Muscle of leg (tissue), 11 donors: Measurements from ENCODE around the gene ZNF605. TPM values are rescaled to one million over a fixed set of nuclear protein-coding genes. Genes with fewer than 3 reads are reported as not detected.
"Not testable (repeated sequence)": the region's sequence is repeated elsewhere in the genome, so short reads cannot be mapped to it uniquely, and the experiment has no call there.

Experiments used
- DNase-seq: peaks from one replicate; pipeline ENCODE4 v3.0.0; 2013
- H3K27ac ChIP-seq: one replicate; pipeline ENCODE4 v1.5.1; 2013; ENCODE audit warnings: mild to moderate bottlenecking, low read length, control low read depth
- H3K27me3 ChIP-seq: one replicate; pipeline ENCODE4 v1.6.1; 2013; ENCODE audit warnings: low read length; ENCODE audit not compliant: control insufficient read depth, insufficient read depth
- H3K36me3 ChIP-seq: one replicate; pipeline ENCODE4 v1.6.1; 2013; ENCODE audit warnings: low read length; ENCODE audit not compliant: control insufficient read depth, insufficient read depth
- H3K4me1 ChIP-seq: one replicate; pipeline ENCODE4 v1.6.1; 2013; ENCODE audit warnings: low read length; ENCODE audit not compliant: control insufficient read depth, insufficient read depth
- H3K4me3 ChIP-seq: one replicate; pipeline ENCODE4 v1.5.1; 2013; ENCODE audit warnings: low read length, control low read depth
- H3K9me3 ChIP-seq: replicated peaks from 2 replicates; pipeline ENCODE4 v1.6.1; 2013; ENCODE audit warnings: low read depth, low read length; ENCODE audit not compliant: control insufficient read depth
- WGBS: methylation state at CpG from one replicate; pipeline ENCODE4 v1.1.5; 2013; ENCODE audit warnings: missing lambda C conversion rate; ENCODE audit not compliant: insufficient coverage; 5-methylcytosine and 5-hydroxymethylcytosine counted together
- polyA plus RNA-seq, 8 donors: library from polyadenylated mRNA; unstranded; fragments of 120-200 nt; gene quantifications; one replicate each; pipeline versions ENCODE4 v1.2.1 to v1.2.3, GENCODE V29; 2013; ENCODE audit warnings: inconsistent platforms in 1 of 8, low replicate concordance in 1 of 8; ENCODE audit not compliant: insufficient read length in 8 of 8, insufficient read depth in 1 of 8
- total RNA-seq: library from RNA; stranded (reverse); fragments of 120-200 nt; gene quantifications from one replicate; pipeline ENCODE4 v1.2.4, GENCODE V29; 2013

The ZNF605 gene
- total and polyA plus RNA-seq, 9 donors, result 8.6 to 14.9 (median 11.0) TPM

DNA sequence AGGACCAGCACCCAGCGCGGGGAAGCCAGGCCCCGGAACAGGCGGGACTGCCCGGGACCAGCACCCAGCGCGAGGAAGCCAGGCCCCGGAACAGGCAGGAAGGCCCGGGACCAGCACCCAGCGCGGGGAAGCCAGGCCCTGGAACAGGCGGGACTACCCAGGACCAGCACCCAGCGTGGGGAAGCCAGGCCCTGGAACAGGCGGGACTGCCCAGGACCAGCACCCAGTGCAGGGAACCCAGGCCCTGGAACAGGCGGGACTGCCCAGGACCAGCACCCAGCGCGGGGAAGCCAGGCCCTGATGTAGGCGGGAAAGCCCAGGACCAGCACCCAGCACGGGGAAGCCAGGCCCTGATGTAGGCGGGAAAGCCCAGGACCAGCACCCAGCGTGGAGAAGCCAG, 81.5 kb downstream of the ZNF605 start:
- DNase-seq, H3K27ac ChIP-seq, H3K4me1 ChIP-seq, H3K4me3 ChIP-seq, H3K9me3 ChIP-seq, H3K27me3 ChIP-seq: not testable (repeated sequence)
- peaks cover 57% of the 10 kb centered on the region for H3K36me3 ChIP-seq
- 97% methylated on average over 21 of the region's 21 CpGs for WGBS

DNA sequence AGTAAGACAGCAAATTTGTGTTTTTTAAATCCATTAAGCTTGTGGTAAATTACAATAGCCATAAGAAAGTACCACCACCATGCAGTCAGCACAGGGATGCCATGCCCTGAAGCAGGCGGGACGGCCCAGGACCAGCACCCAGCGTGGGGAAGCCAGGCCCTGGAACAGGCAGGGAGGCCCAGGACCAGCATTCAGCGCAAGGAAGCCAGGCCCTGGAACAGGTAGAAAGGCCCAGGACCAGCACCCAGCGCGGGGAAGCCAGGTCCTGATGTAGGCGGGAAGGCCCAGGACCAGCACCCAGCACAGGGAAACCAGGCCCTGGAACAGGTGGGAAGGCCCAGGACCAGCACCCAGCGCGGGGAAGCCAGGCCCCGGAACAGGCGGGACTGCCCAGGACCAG, 81.9 kb downstream of the ZNF605 start:
- H3K27ac ChIP-seq, result no peak overlapping the region
- 96% methylated on average over 11 of the region's 11 CpGs for WGBS
- H3K9me3 ChIP-seq, result no peaks in the 10 kb centered on the region
- H3K27me3 ChIP-seq, result no peaks in the 10 kb centered on the region
- H3K4me1 ChIP-seq, result no peaks in the 10 kb centered on the region
- H3K4me3 ChIP-seq, result no peak overlapping the region
- H3K36me3 ChIP-seq, result peaks cover 62% of the 10 kb centered on the region
- no peak for DNase-seq

DNA sequence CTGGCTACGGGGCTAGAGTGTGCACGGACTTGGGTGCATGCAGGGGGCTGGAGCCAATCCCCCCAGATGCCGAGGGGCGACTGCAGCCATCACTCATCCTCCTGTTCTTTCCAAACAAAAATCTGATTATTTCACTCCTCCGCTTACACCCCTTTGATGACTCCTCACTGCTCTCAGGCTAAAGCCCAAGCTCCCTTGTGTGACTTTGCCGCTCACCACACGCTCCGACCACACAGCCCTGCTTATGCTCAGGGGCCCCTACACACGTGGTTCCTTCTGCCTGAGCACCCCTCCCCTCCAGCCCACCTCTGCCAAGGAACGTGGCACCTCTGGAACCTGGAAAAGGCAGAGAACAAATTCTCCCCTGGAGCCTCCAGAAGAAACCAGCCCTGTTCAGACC, 82.4 kb downstream of the ZNF605 start:
- peaks cover 62% of the 10 kb centered on the region for H3K36me3 ChIP-seq

DNA sequence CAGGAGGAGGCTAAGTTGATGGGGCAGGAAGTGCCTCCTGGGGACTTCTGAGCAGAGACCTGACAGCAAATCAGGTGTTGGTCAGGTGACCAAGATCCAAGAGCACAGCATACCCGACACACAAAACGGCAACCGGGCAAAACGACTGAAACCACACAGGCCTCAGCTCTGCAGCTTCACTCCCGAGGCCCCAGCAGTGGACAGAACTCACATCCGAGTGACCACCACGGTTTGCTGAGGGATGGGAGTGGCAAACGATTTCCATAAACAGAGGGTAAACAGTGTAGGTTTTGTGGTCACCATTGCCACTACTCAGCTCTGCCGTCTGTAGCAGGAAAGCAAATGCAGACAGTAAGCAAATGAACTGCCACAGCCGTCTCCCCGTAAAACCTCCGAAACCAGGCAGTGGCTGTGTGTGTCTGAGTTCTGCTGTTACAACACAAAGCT, 83.1 kb downstream of the ZNF605 start:
- H3K4me3 ChIP-seq, result no peak overlapping the region
- peaks cover 61% of the 10 kb centered on the region for H3K36me3 ChIP-seq
- 84% methylated on average over 7 of the region's 12 CpGs for WGBS
- no peak for DNase-seq
- no peaks in the 10 kb centered on the region for H3K4me1 ChIP-seq
- no peak overlapping the region for H3K27ac ChIP-seq
- no peaks in the 10 kb centered on the region for H3K27me3 ChIP-seq
- H3K9me3 ChIP-seq, result no peaks in the 10 kb centered on the region

More for the DNA sequence above, 82.4 kb downstream of the ZNF605 start:
- no peak overlapping the region for H3K27ac ChIP-seq
- H3K9me3 ChIP-seq, result no peaks in the 10 kb centered on the region
- 90% methylated on average over 7 of the region's 10 CpGs for WGBS
- H3K4me3 ChIP-seq, result no peak overlapping the region
- no peak for DNase-seq
- no peaks in the 10 kb centered on the region for H3K27me3 ChIP-seq
- no peaks in the 10 kb centered on the region for H3K4me1 ChIP-seq

DNA sequence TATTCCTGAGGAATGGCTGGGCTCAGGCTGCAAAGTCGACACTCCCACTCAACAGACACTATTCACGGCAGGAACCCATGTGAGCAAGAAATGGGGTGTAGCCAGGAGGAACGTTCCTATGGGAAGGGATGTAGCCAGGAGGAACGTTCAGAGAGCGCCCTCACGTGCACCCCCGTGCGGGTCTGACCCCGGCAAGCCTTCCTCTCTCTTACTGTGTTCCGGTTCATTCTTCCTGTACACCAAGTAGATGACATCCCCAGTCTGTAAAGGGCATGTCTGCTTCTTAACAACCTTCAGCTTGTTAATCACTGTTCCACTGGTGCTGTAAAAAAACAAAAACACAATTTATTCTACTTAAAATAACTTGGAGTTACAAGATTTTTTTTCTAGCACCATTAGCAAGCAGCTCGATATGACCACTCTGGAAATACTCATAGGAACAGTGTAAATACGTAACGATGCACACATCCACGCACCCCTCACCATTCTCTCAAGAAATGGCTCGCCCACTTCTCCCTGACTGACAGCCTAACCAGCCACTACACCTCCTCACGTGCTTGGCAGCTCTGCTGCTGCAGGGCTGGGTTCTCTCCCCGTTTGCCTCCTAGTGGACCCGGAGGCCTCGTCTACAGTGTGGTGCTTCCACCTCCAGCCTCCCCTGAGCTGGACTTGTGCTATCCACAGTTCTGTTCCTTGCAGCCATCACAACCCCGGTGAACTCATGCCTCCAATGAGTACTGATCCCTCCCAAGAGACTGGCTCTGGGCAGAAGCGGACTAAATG, 83.8 kb downstream of the ZNF605 start:
- Histone ChIP-seq H3K9me3 (no peaks in the 10 kb centered on the region), H3K36me3 (peaks cover 64% of the 10 kb centered on the region), H3K4me3 (no peak overlapping the region), H3K27ac (no peak overlapping the region), H3K4me1 (no peaks in the 10 kb centered on the region), H3K27me3 (no peaks in the 10 kb centered on the region)
- DNase-seq, result no peak
- 90% methylated on average over 19 of the region's 21 CpGs for WGBS

DNA sequence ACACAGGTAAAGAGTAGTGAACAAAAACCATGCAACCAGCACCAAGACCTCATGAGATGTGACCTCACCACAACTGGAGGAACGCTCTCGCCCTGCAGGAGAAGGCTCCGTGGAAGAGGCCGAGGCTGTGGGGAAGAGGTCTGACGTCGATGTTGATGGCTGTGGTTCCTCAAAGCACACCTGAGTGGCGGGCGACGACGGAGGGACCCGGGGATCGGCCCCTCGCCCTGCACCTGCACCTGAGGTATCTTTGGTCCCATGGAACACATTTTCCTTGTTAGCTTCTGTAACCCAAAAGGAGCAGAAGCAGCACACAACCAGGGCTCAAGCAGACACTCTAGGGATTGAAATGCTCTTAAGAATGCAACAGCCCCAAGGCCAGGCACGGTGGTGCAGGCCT, 86.6 kb downstream of the ZNF605 start:
- Histone ChIP-seq H3K4me1 (no peaks in the 10 kb centered on the region), H3K36me3 (peaks cover 65% of the 10 kb centered on the region), H3K27me3 (no peaks in the 10 kb centered on the region), H3K9me3 (no peaks in the 10 kb centered on the region), H3K4me3 (no peak overlapping the region), H3K27ac (no peak overlapping the region)
- WGBS, result 96% methylated on average over 4 of the region's 14 CpGs
- no peak for DNase-seq

Other genes starting within 250 kb of the ZNF605 start
- gene PGAM5, start 245.5 kb downstream of the ZNF605 start, total RNA-seq, result 22.7 TPM
- 10 to 100 TPM; 16.8 to 25.8 (median 20.9) TPM for gene PGAM5, start 245.5 kb downstream of the ZNF605 start, polyA plus RNA-seq
- gene ANKLE2, start 194.5 kb downstream of the ZNF605 start, total RNA-seq, result 37.3 TPM
- gene ANKLE2, start 194.5 kb downstream of the ZNF605 start, polyA plus RNA-seq, result 10 to 100 TPM; 37.3 to 49.4 (median 42.4) TPM
- gene GOLGA3, start 127.4 kb downstream of the ZNF605 start, total RNA-seq, result 53.6 TPM
- 10 to 100 TPM; 31.3 to 57.9 (median 40.2) TPM for gene GOLGA3, start 127.4 kb downstream of the ZNF605 start, polyA plus RNA-seq
- gene CHFR, start 68.7 kb downstream of the ZNF605 start, total RNA-seq, result 13.3 TPM
- gene CHFR, start 68.7 kb downstream of the ZNF605 start, polyA plus RNA-seq, result 10 to 100 TPM; 13.9 to 21.5 (median 17.4) TPM
- 8.0 TPM for gene ZNF26, start 30.1 kb upstream of the ZNF605 start, total RNA-seq
- gene ZNF26, start 30.1 kb upstream of the ZNF605 start, polyA plus RNA-seq, result 10 to 100 TPM in 1 of 8 donors, 1 to 10 TPM in 7; 6.6 to 10.5 (median 7.7) TPM
- 40.4 TPM for gene ZNF84, start 81.2 kb upstream of the ZNF605 start, total RNA-seq
- gene ZNF84, start 81.2 kb upstream of the ZNF605 start, polyA plus RNA-seq, result 10 to 100 TPM; 21.5 to 30.7 (median 26.6) TPM
- 18.8 TPM for gene ZNF140, start 124.6 kb upstream of the ZNF605 start, total RNA-seq
- gene ZNF140, start 124.6 kb upstream of the ZNF605 start, polyA plus RNA-seq, result 10 to 100 TPM; 12.7 to 18.2 (median 14.5) TPM
- 1.9 TPM for gene ZNF891, start 174.0 kb upstream of the ZNF605 start, total RNA-seq
- 1 to 10 TPM in 7 of 8 donors, under 1 TPM in 1; 0.93 to 2.8 (median 1.5) TPM for gene ZNF891, start 174.0 kb upstream of the ZNF605 start, polyA plus RNA-seq
- 6.0 TPM for gene ZNF10, start 174.3 kb upstream of the ZNF605 start, total RNA-seq
- gene ZNF10, start 174.3 kb upstream of the ZNF605 start, polyA plus RNA-seq, result 1 to 10 TPM; 4.6 to 7.0 (median 5.5) TPM
- 17.4 TPM for gene ZNF268, start 225.2 kb upstream of the ZNF605 start, total RNA-seq
- 10 to 100 TPM in 3 of 8 donors, 1 to 10 TPM in 5; 6.1 to 13.4 (median 9.3) TPM for gene ZNF268, start 225.2 kb upstream of the ZNF605 start, polyA plus RNA-seq